H1 (cell line): ENCODE measurements around the gene ZNF750. TPM values are rescaled to one million over a fixed set of nuclear protein-coding genes. Genes with fewer than 3 reads are reported as not detected.

ENCODE experiments used
- CTCF ChIA-PET: fragments of 300-600 bp; sonication (Branson Sonifier 250); formaldehyde crosslinking; loops from one replicate; lab custom pipeline; 2021; ENCODE audit not compliant: partially characterized antibody; lab: Charles Lee
- POLR2A ChIA-PET: fragments of 300-600 bp; sonication (Branson Sonifier 250); formaldehyde crosslinking; loops from one replicate; lab custom pipeline; 2021; ENCODE audit warnings: inconsistent platforms; ENCODE audit not compliant: partially characterized antibody; lab: Charles Lee
- DNase-seq, 2 experiments: peaks; one replicate each; pipeline versions ENCODE4 v3.0.0 to v3.0.0-alpha.2; 2010 to 2022; ENCODE audit warnings: low spot score in 2 of 2, low read depth in 1 of 2, mixed read lengths in 1 of 2
- FAIRE-seq: peaks from 2 replicates; lab custom pipeline; 2011; peaks lifted over from hg19 to GRCh38; lab: Jason Lieb, UNC
- H2AFZ ChIP-seq: 2 replicates; pipeline ENCODE4 v1.8.1; 2012; ENCODE audit warnings: low read length, inconsistent platforms
- H2AK5ac ChIP-seq: 2 replicates; pipeline ENCODE4 v1.6.1; 2013; ENCODE audit warnings: low read depth, low read length
- H2BK120ac ChIP-seq: replicated peaks from 2 replicates; pipeline ENCODE3; 2013; ENCODE audit warnings: low read depth, low read length, inconsistent platforms
- H2BK12ac ChIP-seq: 2 replicates; pipeline ENCODE4 v1.6.1; 2013; ENCODE audit warnings: low read depth, low read length
- H2BK15ac ChIP-seq: 2 replicates; pipeline ENCODE4 v1.6.1; 2013; ENCODE audit warnings: low read length
- H2BK20ac ChIP-seq: 2 replicates; pipeline ENCODE4 v1.6.1; 2013; ENCODE audit warnings: low read length
- H2BK5ac ChIP-seq: 2 replicates; pipeline ENCODE4 v1.6.1; 2013; ENCODE audit warnings: low read depth, low read length
- H3K14ac ChIP-seq: 2 replicates; pipeline ENCODE4 v1.6.1; 2013; ENCODE audit warnings: inconsistent platforms; ENCODE audit not compliant: insufficient read length
- H3K18ac ChIP-seq: 2 replicates; pipeline ENCODE4 v1.6.1; 2013; ENCODE audit warnings: low read length; ENCODE audit errors: extremely low read depth
- H3K23ac ChIP-seq: 2 replicates; pipeline ENCODE4 v1.6.1; 2013; ENCODE audit warnings: inconsistent platforms; ENCODE audit not compliant: insufficient read length
- H3K23me2 ChIP-seq: 2 replicates; pipeline ENCODE4 v1.6.1; 2013; ENCODE audit warnings: low read depth, low read length
- H3K27ac ChIP-seq: 2 replicates; pipeline ENCODE4 v1.6.1; 2011; ENCODE audit warnings: low read depth, low read length, inconsistent platforms
- H3K27me3 ChIP-seq, 4 experiments: replicated peaks in 1 of 4; 1 replicate in 1 of 4; 2 replicates in 3 of 4; pipeline versions ENCODE4 v1.6.1 to v1.8.1; 2011 to 2013; ENCODE audit warnings: low read length in 3 of 4, mild to moderate bottlenecking in 3 of 4, inconsistent platforms in 2 of 4, mixed read lengths in 2 of 4, moderate library complexity in 1 of 4; ENCODE audit not compliant: control insufficient read depth in 3 of 4, insufficient read depth in 3 of 4; ENCODE audit errors: extremely low read depth in 1 of 4
- H3K36me3 ChIP-seq, 4 experiments: 2 replicates each; pipeline versions ENCODE4 v1.6.1 to v1.8.1; 2011 to 2013; ENCODE audit warnings: mild to moderate bottlenecking in 4 of 4, low read length in 3 of 4, moderate library complexity in 2 of 4, control low read depth in 1 of 4, inconsistent platforms in 1 of 4; ENCODE audit not compliant: insufficient read depth in 4 of 4, control insufficient read depth in 2 of 4
- H3K4ac ChIP-seq: replicated peaks from 2 replicates; pipeline ENCODE3; 2013; ENCODE audit warnings: low read length, low read depth, mixed read lengths, inconsistent platforms; ENCODE audit not compliant: insufficient read length
- H3K4me1 ChIP-seq, 4 experiments: replicated peaks in 1 of 4; 1 replicate in 1 of 4; 2 replicates in 3 of 4; pipeline versions ENCODE4 v1.6.1 to v1.8.1; 2011 to 2013; ENCODE audit warnings: low read length in 3 of 4, inconsistent platforms in 2 of 4, mixed read lengths in 1 of 4; ENCODE audit not compliant: insufficient read depth in 4 of 4, control insufficient read depth in 3 of 4
- H3K4me2 ChIP-seq, 2 experiments: 2 replicates each; pipeline versions ENCODE4 v1.6.1 to v1.8.1; 2011 to 2013; ENCODE audit warnings: low read depth in 2 of 2, low read length in 2 of 2, control low read depth in 1 of 2, inconsistent platforms in 1 of 2, mild to moderate bottlenecking in 1 of 2; ENCODE audit not compliant: insufficient read depth in 1 of 2
- H3K4me3 ChIP-seq, 4 experiments: fragments of 200-600, 300-600 bp in 1 of 4; sonication (generic), shearing (Covaris generic), sonication (Bioruptor Twin) in 1 of 4; 2 replicates each; pipeline versions ENCODE4 v1.5.1 to v1.8.1; 2011 to 2016; ENCODE audit warnings: low read length in 4 of 4, low read depth in 3 of 4, control low read depth in 2 of 4, inconsistent platforms in 2 of 4, mild to moderate bottlenecking in 2 of 4, mixed read lengths in 1 of 4, moderate library complexity in 1 of 4; ENCODE audit not compliant: insufficient read depth in 2 of 4; ENCODE audit errors: extremely low read depth in 1 of 4
- H3K56ac ChIP-seq: replicated peaks from 2 replicates; pipeline ENCODE3; 2013; ENCODE audit warnings: low read depth, mild to moderate bottlenecking, mixed read lengths, low read length, inconsistent platforms; ENCODE audit not compliant: insufficient read length
- H3K79me1 ChIP-seq: 2 replicates; pipeline ENCODE4 v1.6.1; 2013; ENCODE audit warnings: low read depth, low read length, control low read depth
- H3K79me2 ChIP-seq, 2 experiments: 2 replicates each; pipeline versions ENCODE4 v1.6.1 to v1.8.1; 2012 to 2013; ENCODE audit warnings: low read length in 2 of 2, mild to moderate bottlenecking in 2 of 2, inconsistent platforms in 1 of 2; ENCODE audit not compliant: insufficient read depth in 2 of 2, control insufficient read depth in 1 of 2
- H3K9ac ChIP-seq, 4 experiments: replicated peaks in 1 of 4; 1 replicate in 1 of 4; 2 replicates in 3 of 4; pipeline versions ENCODE4 v1.6.1 to v1.8.1; 2011 to 2013; ENCODE audit warnings: low read depth in 3 of 4, low read length in 3 of 4, control low read depth in 2 of 4, mild to moderate bottlenecking in 2 of 4, moderate library complexity in 2 of 4, inconsistent platforms in 1 of 4; ENCODE audit errors: extremely low read depth in 1 of 4
- H3K9me3 ChIP-seq, 2 experiments: 2 replicates each; pipeline versions ENCODE4 v1.6.1 to v1.8.1; 2012 to 2013; ENCODE audit warnings: mild to moderate bottlenecking in 2 of 2, moderate library complexity in 2 of 2, control low read depth in 1 of 2, inconsistent platforms in 1 of 2, low read depth in 1 of 2, low read length in 1 of 2, mixed read lengths in 1 of 2; ENCODE audit not compliant: insufficient read depth in 2 of 2
- H4K20me1 ChIP-seq, 2 experiments: replicated peaks in 1 of 2; 2 replicates each; pipeline versions ENCODE3 to v1.8.1; 2011 to 2013; ENCODE audit warnings: inconsistent platforms in 2 of 2, low read length in 2 of 2, mild to moderate bottlenecking in 1 of 2; ENCODE audit not compliant: insufficient read depth in 2 of 2, control insufficient read depth in 1 of 2
- H4K5ac ChIP-seq: 2 replicates; pipeline ENCODE4 v1.6.1; 2013; ENCODE audit warnings: low read length, low read depth, mixed read lengths, inconsistent platforms; ENCODE audit not compliant: insufficient read length
- H4K8ac ChIP-seq: 2 replicates; pipeline ENCODE4 v1.8.0; 2013; ENCODE audit warnings: mild to moderate bottlenecking, moderate library complexity, low read length, inconsistent platforms; ENCODE audit not compliant: insufficient read depth; ENCODE audit errors: extremely low read depth
- H4K91ac ChIP-seq: replicated peaks from 2 replicates; pipeline ENCODE3; 2013; ENCODE audit warnings: low read length, mixed read lengths, inconsistent platforms; ENCODE audit not compliant: insufficient read length
- ASH2L ChIP-seq: fragments of 200-600, 300-600 bp; sonication (generic); IDR thresholded peaks from one replicate; pipeline ENCODE4 v1.7.1; 2017; ENCODE audit warnings: low read length
- PHF8 ChIP-seq: fragments of 200-600 bp; sonication (generic); conservative IDR thresholded peaks from 2 replicates; pipeline ENCODE4 v1.7.1; 2012; ENCODE audit warnings: low read depth, mild to moderate bottlenecking, inconsistent platforms, low read length, moderate library complexity
- WGBS, 2 experiments: shearing (Covaris generic) in 1 of 2; methylation state at CpG; one replicate each; pipeline versions ENCODE4 v1.1.6 to v1.1.7; 2013 to 2015; ENCODE audit warnings: low lambda C conversion rate in 2 of 2, mixed read lengths in 2 of 2, inconsistent platforms in 1 of 2, low coverage in 1 of 2, missing lambda C conversion rate in 1 of 2; ENCODE audit not compliant: insufficient replicate concordance in 2 of 2, insufficient coverage in 1 of 2, insufficient read length in 1 of 2; ENCODE audit errors: extremely low coverage in 1 of 2, missing lambda C conversion rate in 1 of 2; 5-methylcytosine and 5-hydroxymethylcytosine counted together
- polyA plus RNA-seq, 7 experiments: library from polyadenylated mRNA; depleted of rRNA in 3 of 7; stranded (reverse) in 5 of 7; unstranded in 2 of 7; fragments of >200 nt in 5 of 7; fragments of 200-250 nt in 2 of 7; gene quantifications; 1 replicate in 5 of 7; 2 replicates in 1 of 7; 4 replicates in 1 of 7; pipeline versions ENCODE4 v1.2.1 to v1.2.3, GENCODE V29; 2011 to 2013; ENCODE audit warnings: missing spikeins in 2 of 7, mixed read lengths in 2 of 7
- total RNA-seq: library from RNA; stranded (reverse); fragmentation: NEBNext Ultra II Directional; extraction: Animal tissue kit (Norgen Biotek cat#: 25700); gene quantifications from 2 replicates; pipeline ENCODE4 v1.2.1, GENCODE V29; 2021

Gene ZNF750
- total and polyA plus RNA-seq, 2 of the 8 experiments (the other 6 are each of a cell fraction or from before 2014, with no cell fraction given): not detected

- POLR2A ChIA-PET: no interaction called here
- 93% methylated on average over 32 of the region's 34 CpGs; no CpG with 5 or more reads in 1 of the 2 experiments for WGBS, 2 experiments
Measured at GRCh38 chr17:82874011-82874835, 34.4 kb upstream of the ZNF750 start.

More at GRCh38 chr17:82874011-82874835, 34.4 kb upstream of the ZNF750 start:
- Histone ChIP-seq H4K91ac (no peak overlapping the region), H3K4ac (no peak overlapping the region), H4K20me1 (peaks cover 4 to 15% of the 10 kb centered on the region in 2 experiments), H3K27me3 (no peaks in the 10 kb centered on the region), H2BK12ac (no peak overlapping the region), H2AK5ac (no peak overlapping the region), H3K18ac (no peak overlapping the region), H3K4me3 (no peak overlapping the region), H3K27ac (no peak overlapping the region), H4K8ac (peak overlapping the region; percentile 41; the same call in 1 of the 2 replicates), H2BK5ac (no peak overlapping the region; the same call in 1 of the 2 replicates), H3K9me3 (no peaks in the 10 kb centered on the region), H3K9ac (no peak overlapping the region), H2BK120ac (no peak overlapping the region), H3K56ac (no peak overlapping the region), H2BK20ac (no peak overlapping the region), H3K4me1 (peaks cover 0 to 8% (median 2%) of the 10 kb centered on the region in 4 experiments; a peak in 5 of 7 replicates), H3K79me1 (peaks cover 15% of the 10 kb centered on the region), H4K5ac (no peak overlapping the region), H3K23me2 (no peaks in the 10 kb centered on the region), H3K14ac (no peak overlapping the region), H3K79me2 (peaks cover 0 to 8% of the 10 kb centered on the region in 2 experiments; a peak in 2 of 4 replicates), H3K23ac (no peak overlapping the region), H2BK15ac (no peak overlapping the region), H3K36me3 (peaks cover 3 to 17% (median 14%) of the 10 kb centered on the region in 4 experiments; a peak in 5 of 8 replicates), H2AFZ (no peak overlapping the region), H3K4me2 (no peak overlapping the region)
- DNase-seq (no peak), FAIRE-seq (no peak)
- TF ChIP-seq ASH2L (no peak), PHF8 (no peak)
- CTCF ChIA-PET: interaction anchor here (0.8 to 3.4 kb wide), 12 partner anchors 7 to 92 kb away, joined by 3 to 11 read pairs (median 3); no protein-coding TSS in a partner anchor
